Posterior cingulate gyrus (tissue), 11 donors: ENCODE measurements around the gene SEL1L.
A peak's percentile ranks its signal among the peaks of the same experiment; 100 is the strongest.
"Not testable (repeated sequence)": the region's sequence is repeated elsewhere in the genome, so short reads cannot be mapped to it uniquely, and the experiment has no call there.

Source experiments
- DNase-seq, 10 donors: peaks; one replicate each; pipeline versions ENCODE4 v3.0.0 to v3.0.0-alpha.2; 2020 to 2021; ENCODE audit warnings: mixed read lengths in 3 of 10
- intact Hi-C: fragments of 100-400 bp; cut with DNase I; formaldehyde crosslinking; loops from one replicate; pipeline ENCODE4 v1.15.1; 2023

Gene SEL1L

GRCh38 chr14:81478446-81478845, 55.2 kb downstream of the SEL1L start:
- DNase-seq: no peak
- intact Hi-C loops: no loop called here

- DNase-seq: no peak
- intact Hi-C loops: no loop called here
Measured at GRCh38 chr14:81476816-81477215, 56.8 kb downstream of the SEL1L start.

GRCh38 chr14:81474685-81475324, 58.8 kb downstream of the SEL1L start:
- DNase-seq: no peak
- intact Hi-C loops: no loop called here

- intact Hi-C loops: no loop called here
- no peak for DNase-seq
Measured at GRCh38 chr14:81474148-81474492, 59.5 kb downstream of the SEL1L start.

GRCh38 chr14:81473456-81474147, 60.1 kb downstream of the SEL1L start:
- intact Hi-C loops: no loop called here

GRCh38 chr14:81472096-81472800, 61.4 kb downstream of the SEL1L start:
- DNase-seq: no peak
- intact Hi-C loops: no loop called here

More at GRCh38 chr14:81473456-81474147, 60.1 kb downstream of the SEL1L start:
- DNase-seq: no peak

- no peak for DNase-seq
- intact Hi-C loops: no loop called here
Measured at GRCh38 chr14:81471062-81471461, 62.6 kb downstream of the SEL1L start.

GRCh38 chr14:81470557-81470826, 63.2 kb downstream of the SEL1L start:
- DNase-seq, intact Hi-C loops: not testable (repeated sequence)

- no peak for DNase-seq
- intact Hi-C loops: no loop called here
Measured at GRCh38 chr14:81466854-81467253, 66.8 kb downstream of the SEL1L start.

- intact Hi-C loops: no loop called here
- DNase-seq: no peak
Measured at GRCh38 chr14:81465507-81466228, 68.0 kb downstream of the SEL1L start.

- intact Hi-C loops, DNase-seq: not testable (repeated sequence)
Measured at GRCh38 chr14:81465003-81465392, 68.7 kb downstream of the SEL1L start.

GRCh38 chr14:81464253-81465002, 69.2 kb downstream of the SEL1L start:
- intact Hi-C loops: no loop called here
- DNase-seq: peak in 2 of 10 donors; percentile 44

- DNase-seq, intact Hi-C loops: not testable (repeated sequence)
Measured at GRCh38 chr14:81462356-81462755, 71.3 kb downstream of the SEL1L start.

- intact Hi-C loops: no loop called here
- DNase-seq: no peak
Measured at GRCh38 chr14:81459912-81460311, 73.7 kb downstream of the SEL1L start.

- DNase-seq: no peak
- intact Hi-C loops: no loop called here
Measured at GRCh38 chr14:81458352-81458751, 75.3 kb downstream of the SEL1L start.

- intact Hi-C loops: no loop called here
- no peak for DNase-seq
Measured at GRCh38 chr14:81455390-81455789, 78.3 kb downstream of the SEL1L start.

GRCh38 chr14:81454572-81455218, 79.0 kb downstream of the SEL1L start:
- intact Hi-C loops: no loop called here
- no peak for DNase-seq

- DNase-seq: peak in 6 of 10 donors; percentile 36 to 91 (median 61)
- intact Hi-C loops: loop anchor here (1.0 kb wide), 1 partner anchor 184 kb away; no protein-coding TSS in a partner anchor
Measured at GRCh38 chr14:81453166-81453766, 80.4 kb downstream of the SEL1L start.

- intact Hi-C loops: loop anchor here (1.0 kb wide), 1 partner anchor 183 kb away; no protein-coding TSS in a partner anchor
- no peak for DNase-seq
Measured at GRCh38 chr14:81452341-81453133, 81.1 kb downstream of the SEL1L start.
